ENCODE results near the gene UGCG.

UGCG gene

DNA sequence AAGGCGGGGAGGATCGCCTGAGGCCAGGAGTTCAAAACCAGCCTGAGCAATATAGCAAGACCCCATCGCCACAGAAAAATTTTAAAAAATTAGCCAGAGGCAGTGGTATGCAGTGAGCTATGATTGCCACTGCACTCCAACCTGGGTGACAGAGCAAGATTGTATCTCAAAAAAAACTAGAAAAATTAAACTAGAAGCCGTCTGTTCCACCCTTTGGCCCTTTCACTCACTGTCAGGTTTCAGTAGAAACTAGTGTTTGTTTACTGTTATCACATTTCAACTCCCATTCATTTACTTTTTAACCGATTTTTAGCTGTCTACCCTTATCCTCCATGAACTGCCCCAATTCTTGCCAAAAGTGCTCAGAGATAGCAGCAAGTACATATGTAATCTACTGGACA is 8.3 kb downstream of the UGCG start:
- H3K4me3 ChIP-seq (ENCODE audit: low read depth, low read length): no peak overlapping the region
- TF ChIP-seq, protein P1, sequence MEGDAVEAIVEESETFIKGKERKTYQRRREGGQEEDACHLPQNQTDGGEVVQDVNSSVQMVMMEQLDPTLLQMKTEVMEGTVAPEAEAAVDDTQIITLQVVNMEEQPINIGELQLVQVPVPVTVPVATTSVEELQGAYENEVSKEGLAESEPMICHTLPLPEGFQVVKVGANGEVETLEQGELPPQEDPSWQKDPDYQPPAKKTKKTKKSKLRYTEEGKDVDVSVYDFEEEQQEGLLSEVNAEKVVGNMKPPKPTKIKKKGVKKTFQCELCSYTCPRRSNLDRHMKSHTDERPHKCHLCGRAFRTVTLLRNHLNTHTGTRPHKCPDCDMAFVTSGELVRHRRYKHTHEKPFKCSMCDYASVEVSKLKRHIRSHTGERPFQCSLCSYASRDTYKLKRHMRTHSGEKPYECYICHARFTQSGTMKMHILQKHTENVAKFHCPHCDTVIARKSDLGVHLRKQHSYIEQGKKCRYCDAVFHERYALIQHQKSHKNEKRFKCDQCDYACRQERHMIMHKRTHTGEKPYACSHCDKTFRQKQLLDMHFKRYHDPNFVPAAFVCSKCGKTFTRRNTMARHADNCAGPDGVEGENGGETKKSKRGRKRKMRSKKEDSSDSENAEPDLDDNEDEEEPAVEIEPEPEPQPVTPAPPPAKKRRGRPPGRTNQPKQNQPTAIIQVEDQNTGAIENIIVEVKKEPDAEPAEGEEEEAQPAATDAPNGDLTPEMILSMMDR (IDR thresholded peaks at IDR 0.05; ENCODE audit: low read depth, low read length): no peak
- DNase-seq (ENCODE audit: low read depth, low spot score): no peak
- in situ Hi-C loops (cut with HindIII; ENCODE audit: low sequenced_read_pairs): no loop called here

GRCh38 chr9:111907147-111907546 is 10.5 kb downstream of the UGCG start:
- no peak for DNase-seq (ENCODE audit: low read depth, low spot score)
- in situ Hi-C loops (cut with HindIII; ENCODE audit: low sequenced_read_pairs): no loop called here
- no peak overlapping the region for H3K4me3 ChIP-seq (ENCODE audit: low read depth, low read length)
- TF ChIP-seq, protein P1 (IDR thresholded peaks at IDR 0.05; ENCODE audit: low read depth, low read length): no peak

GRCh38 chr9:111909444-111909843 is 12.8 kb downstream of the UGCG start:
- no peak for DNase-seq (ENCODE audit: low read depth, low spot score)
- H3K4me3 ChIP-seq (ENCODE audit: low read depth, low read length): no peak overlapping the region
- in situ Hi-C loops (cut with HindIII; ENCODE audit: low sequenced_read_pairs): no loop called here

GRCh38 chr9:111910428-111910827 is 13.8 kb downstream of the UGCG start:
- in situ Hi-C loops (cut with HindIII; ENCODE audit: low sequenced_read_pairs): no loop called here
- DNase-seq (ENCODE audit: low read depth, low spot score): no peak
- TF ChIP-seq, protein P1 (IDR thresholded peaks at IDR 0.05; ENCODE audit: low read depth, low read length): no peak
- H3K4me3 ChIP-seq (ENCODE audit: low read depth, low read length): no peak overlapping the region

More at GRCh38 chr9:111909444-111909843, 12.8 kb downstream of the UGCG start:
- TF ChIP-seq, protein P1 (IDR thresholded peaks at IDR 0.05; ENCODE audit: low read depth, low read length): no peak

DNA sequence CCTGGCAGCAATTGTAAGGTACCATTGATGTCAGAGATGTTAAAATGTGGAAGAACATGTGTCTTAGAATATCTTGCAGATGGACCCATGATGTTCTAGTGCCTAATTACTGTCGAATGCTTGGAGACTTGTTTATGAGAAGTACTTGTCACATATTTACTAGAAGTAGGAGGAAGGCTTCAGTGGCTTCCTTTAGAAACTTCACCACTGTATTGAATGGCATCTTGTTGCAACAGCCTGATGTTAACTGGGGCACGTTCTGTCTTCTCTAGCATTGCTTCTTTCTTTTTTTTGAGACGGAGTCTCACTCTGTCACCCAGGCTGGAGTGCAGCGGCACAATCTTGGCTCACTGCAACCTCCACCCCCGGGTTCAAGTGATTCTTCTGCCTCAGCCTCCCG is 16.5 kb downstream of the UGCG start:
- DNase-seq (ENCODE audit: low read depth, low spot score): no peak
- in situ Hi-C loops (cut with HindIII; ENCODE audit: low sequenced_read_pairs): no loop called here
- TF ChIP-seq, protein P1 (IDR thresholded peaks at IDR 0.05; ENCODE audit: low read depth, low read length): no peak
- H3K4me3 ChIP-seq (ENCODE audit: low read depth, low read length): no peak overlapping the region

GRCh38 chr9:111914749-111915424 is 18.3 kb downstream of the UGCG start:
- in situ Hi-C loops (cut with HindIII; ENCODE audit: low sequenced_read_pairs): no loop called here
- TF ChIP-seq, protein P1 (IDR thresholded peaks at IDR 0.05; ENCODE audit: low read depth, low read length): no peak
- no peak overlapping the region for H3K4me3 ChIP-seq (ENCODE audit: low read depth, low read length)
- DNase-seq (ENCODE audit: low read depth, low spot score): no peak

Measured in astrocyte of the spinal cord (primary cell).